Ishikawa (cell line): ENCODE results near the gene NDUFAF2.

ENCODE experiments used
- CEBPB ChIP-seq: IDR thresholded peaks from 2 replicates; pipeline ENCODE4 v1.6.1; 2012
- CREB1 ChIP-seq: IDR thresholded peaks from 2 replicates; pipeline ENCODE4 v1.6.1; 2012; ENCODE audit warnings: low read depth
- EP300 ChIP-seq: IDR thresholded peaks from 2 replicates; pipeline ENCODE4 v1.6.1; 2012; ENCODE audit warnings: borderline replicate concordance
- FOXM1 ChIP-seq: IDR thresholded peaks from 2 replicates; pipeline ENCODE4 v1.6.1; 2012; ENCODE audit warnings: low read depth, borderline replicate concordance
- YY1 ChIP-seq: IDR thresholded peaks from 2 replicates; pipeline ENCODE4 v1.6.1; 2012; ENCODE audit warnings: low read depth
- TF ChIP-seq, protein P1 (sequence below): IDR thresholded peaks from 2 replicates; pipeline ENCODE4 v1.6.1; 2012
- TF ChIP-seq, protein P2 (sequence below): IDR thresholded peaks from 2 replicates; pipeline ENCODE4 v1.6.1; 2012; ENCODE audit warnings: low read depth, mild to moderate bottlenecking
- TF ChIP-seq, protein P3 (sequence below): IDR thresholded peaks from 2 replicates; pipeline ENCODE4 v1.6.1; 2012

DNA sequence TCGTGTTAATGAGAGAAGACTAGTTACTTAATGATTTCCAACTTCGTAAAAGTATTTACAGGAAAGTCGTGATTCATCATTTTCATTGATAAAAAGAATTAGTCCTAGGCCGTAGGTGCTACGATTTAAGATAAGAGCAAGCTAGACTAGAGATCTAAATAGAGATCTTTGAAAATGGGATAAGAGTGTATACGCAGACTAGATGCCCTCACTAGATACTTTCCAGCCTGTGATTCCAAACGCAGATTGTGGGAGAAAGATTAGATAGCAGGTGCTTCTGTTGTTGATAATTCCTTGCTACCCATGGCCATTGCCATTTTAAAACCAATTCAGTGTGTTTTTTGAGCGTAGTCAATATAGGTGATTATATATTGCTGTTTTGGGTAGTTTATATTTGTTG lies 223.9 kb downstream of the NDUFAF2 start:
- TF ChIP-seq FOXM1 (no peak), YY1 (no peak), EP300 (no peak), CREB1 (no peak), CEBPB (no peak)
- TF ChIP-seq, protein P1, sequence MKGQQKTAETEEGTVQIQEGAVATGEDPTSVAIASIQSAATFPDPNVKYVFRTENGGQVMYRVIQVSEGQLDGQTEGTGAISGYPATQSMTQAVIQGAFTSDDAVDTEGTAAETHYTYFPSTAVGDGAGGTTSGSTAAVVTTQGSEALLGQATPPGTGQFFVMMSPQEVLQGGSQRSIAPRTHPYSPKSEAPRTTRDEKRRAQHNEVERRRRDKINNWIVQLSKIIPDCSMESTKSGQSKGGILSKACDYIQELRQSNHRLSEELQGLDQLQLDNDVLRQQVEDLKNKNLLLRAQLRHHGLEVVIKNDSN: no peak
- TF ChIP-seq, protein P2, sequence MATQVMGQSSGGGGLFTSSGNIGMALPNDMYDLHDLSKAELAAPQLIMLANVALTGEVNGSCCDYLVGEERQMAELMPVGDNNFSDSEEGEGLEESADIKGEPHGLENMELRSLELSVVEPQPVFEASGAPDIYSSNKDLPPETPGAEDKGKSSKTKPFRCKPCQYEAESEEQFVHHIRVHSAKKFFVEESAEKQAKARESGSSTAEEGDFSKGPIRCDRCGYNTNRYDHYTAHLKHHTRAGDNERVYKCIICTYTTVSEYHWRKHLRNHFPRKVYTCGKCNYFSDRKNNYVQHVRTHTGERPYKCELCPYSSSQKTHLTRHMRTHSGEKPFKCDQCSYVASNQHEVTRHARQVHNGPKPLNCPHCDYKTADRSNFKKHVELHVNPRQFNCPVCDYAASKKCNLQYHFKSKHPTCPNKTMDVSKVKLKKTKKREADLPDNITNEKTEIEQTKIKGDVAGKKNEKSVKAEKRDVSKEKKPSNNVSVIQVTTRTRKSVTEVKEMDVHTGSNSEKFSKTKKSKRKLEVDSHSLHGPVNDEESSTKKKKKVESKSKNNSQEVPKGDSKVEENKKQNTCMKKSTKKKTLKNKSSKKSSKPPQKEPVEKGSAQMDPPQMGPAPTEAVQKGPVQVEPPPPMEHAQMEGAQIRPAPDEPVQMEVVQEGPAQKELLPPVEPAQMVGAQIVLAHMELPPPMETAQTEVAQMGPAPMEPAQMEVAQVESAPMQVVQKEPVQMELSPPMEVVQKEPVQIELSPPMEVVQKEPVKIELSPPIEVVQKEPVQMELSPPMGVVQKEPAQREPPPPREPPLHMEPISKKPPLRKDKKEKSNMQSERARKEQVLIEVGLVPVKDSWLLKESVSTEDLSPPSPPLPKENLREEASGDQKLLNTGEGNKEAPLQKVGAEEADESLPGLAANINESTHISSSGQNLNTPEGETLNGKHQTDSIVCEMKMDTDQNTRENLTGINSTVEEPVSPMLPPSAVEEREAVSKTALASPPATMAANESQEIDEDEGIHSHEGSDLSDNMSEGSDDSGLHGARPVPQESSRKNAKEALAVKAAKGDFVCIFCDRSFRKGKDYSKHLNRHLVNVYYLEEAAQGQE: no peak
- TF ChIP-seq, protein P3, sequence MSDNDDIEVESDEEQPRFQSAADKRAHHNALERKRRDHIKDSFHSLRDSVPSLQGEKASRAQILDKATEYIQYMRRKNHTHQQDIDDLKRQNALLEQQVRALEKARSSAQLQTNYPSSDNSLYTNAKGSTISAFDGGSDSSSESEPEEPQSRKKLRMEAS: no peak
